HG02870 (cell line): ENCODE data around the gene MMP15.

Experiments used
- ATAC-seq: cut with Tn5 transposase; IDR thresholded peaks from one replicate; pipeline ENCODE4 v1.9.1; 2021; ENCODE audit warnings: mild to moderate bottlenecking, moderate library complexity; ENCODE audit not compliant: unreplicated experiment

Gene MMP15

DNA sequence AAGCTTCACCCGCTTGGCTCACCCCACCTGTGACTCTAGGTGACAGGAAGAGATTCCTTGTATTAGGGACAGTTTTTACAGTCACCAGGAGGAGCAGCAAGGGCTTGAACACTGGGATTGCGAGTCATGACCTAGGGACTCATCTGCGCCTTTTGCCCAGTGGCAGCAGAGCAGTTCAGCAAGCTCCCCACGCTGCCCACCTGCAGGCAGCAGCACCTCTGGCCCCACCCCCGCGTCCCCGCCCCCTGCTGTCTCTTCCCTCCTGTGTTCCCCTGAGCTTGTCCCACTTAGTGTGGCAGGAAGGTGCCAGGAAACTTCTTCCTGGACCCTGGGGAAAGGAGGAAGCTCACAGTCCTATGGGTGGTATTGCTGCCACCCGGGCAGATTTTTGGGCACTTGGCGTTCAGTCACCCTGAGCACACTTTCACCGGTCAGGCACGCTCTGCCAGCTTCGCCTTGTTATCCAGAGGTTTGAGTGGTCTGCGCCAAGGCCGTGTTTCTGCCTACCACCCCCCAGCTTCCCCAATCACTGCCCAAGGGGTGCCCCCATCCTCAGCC lies 8.7 kb downstream of the MMP15 start:
- ATAC-seq, result no peak

DNA sequence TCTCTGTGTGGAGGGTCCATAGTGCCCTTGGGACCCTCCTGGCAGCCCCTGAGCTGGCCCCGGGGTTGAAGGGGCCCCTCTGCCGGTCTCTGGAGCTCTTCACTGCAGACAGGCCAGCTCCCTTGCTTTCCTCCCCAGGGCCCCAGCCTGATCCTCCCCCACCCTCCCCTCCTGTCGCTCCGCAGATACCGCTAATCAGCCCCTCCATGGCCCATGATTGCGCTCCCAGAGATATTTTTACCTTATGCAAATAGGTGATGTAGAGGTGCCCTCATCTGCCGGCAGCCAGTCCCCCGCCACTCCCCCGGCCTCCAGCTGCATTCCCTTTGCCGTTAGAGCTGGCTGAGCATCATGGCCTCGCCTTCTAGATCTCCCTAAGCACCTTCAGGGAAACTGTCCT lies 9.2 kb downstream of the MMP15 start:
- ATAC-seq, result no peak

DNA sequence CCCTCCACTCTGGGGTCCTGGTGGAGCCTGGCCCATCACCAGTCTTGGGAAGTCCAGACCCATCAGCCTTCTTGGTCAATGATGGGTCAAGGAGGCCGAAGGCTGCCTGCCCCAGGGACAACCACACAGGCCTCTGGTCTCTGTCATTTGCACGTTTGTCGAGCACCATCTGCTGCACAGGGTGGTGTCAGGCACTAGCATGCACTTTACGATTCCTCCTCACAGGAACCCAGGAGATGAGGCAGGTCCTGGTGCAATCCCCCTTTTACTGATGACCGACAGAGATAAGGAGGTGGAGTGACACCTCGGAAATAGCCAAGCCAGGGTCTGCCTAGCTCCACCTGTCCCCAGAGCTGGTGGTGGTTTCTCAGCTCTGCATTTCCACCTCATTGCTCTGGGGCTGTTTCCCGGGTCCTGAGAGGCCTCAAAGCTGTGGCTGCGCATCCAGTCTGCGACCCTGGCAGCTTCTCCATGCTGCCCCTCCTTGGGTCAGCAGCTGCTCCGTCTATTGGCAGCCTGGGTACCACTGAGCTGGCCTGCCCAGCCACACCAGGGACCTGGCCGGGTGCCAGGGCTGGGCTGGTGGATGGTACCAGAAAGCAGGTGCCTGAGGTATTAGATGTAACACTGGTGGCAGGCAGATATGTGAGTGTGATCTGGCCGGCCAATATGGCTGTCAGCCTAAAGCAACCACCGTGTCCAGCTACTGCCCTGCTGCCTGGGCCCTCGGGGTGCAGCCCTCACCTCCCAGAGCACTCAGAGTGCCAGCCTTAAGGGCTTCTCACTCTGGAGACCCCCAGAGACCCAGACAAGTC lies 10.0 kb downstream of the MMP15 start:
- ATAC-seq, result no peak

DNA sequence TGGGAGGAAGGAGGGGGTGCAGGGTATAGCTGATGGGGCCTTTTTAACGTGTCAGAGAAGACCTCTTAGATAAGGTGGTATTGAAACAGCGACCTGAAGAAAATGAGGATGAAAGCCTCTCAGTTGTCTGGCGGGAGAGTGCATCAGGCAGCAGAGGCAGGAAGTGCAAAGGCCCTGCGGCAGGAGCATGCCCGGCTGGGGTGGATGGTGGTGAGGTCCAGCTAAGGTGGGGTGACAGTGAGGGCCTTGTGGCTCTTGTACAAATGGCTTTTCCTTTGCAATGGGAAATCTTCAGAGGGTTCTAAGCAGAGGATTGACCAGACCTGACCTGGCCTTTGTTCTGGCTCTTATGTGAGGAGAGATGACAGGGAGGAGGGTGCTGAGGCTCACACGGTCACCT lies 11.4 kb downstream of the MMP15 start:
- no peak for ATAC-seq

DNA sequence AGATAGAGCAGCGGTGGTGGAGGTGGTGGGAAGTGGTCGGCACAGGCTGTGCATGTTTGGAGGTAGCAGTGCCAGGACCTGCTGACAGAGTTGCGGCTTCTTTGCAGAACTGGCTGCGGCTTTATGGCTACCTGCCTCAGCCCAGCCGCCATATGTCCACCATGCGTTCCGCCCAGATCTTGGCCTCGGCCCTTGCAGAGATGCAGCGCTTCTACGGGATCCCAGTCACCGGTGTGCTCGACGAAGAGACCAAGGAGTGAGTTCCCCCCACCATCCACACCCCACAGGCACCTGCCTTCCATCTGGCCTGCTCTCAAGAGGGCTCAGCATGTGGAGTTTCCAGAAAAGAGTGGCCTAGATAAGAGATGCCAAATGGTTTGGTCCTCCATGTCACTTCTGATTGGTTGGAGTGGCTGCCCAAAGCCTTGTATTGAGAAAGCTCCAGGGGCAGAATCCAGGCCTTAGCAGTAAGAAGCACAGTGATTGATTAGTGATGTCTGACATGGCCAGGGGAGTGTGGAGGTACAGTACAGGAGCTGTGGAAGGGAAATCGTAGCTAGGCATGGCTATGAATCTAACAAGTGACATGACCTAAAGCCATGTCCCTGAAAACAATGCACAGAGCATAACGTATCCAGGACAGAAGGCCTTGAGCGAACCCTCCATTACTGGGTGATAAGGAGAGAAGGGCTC lies 12.0 kb downstream of the MMP15 start:
- ATAC-seq, result no peak

DNA sequence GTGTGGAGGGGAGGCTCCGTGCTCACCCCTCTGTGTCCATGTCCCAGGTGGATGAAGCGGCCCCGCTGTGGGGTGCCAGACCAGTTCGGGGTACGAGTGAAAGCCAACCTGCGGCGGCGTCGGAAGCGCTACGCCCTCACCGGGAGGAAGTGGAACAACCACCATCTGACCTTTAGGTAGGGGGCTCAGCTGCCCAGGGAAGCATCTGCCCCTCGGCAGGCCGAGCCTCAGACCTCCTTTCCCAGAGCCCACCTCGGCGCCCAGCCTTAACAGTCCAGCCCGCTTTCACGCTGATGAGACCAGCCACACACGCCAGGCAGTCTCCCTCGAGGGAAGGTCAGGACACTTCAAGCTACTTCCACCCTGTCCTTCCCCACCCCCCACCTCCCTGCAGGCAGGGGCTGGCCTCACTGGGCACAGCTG lies 12.7 kb downstream of the MMP15 start:
- no peak for ATAC-seq

DNA sequence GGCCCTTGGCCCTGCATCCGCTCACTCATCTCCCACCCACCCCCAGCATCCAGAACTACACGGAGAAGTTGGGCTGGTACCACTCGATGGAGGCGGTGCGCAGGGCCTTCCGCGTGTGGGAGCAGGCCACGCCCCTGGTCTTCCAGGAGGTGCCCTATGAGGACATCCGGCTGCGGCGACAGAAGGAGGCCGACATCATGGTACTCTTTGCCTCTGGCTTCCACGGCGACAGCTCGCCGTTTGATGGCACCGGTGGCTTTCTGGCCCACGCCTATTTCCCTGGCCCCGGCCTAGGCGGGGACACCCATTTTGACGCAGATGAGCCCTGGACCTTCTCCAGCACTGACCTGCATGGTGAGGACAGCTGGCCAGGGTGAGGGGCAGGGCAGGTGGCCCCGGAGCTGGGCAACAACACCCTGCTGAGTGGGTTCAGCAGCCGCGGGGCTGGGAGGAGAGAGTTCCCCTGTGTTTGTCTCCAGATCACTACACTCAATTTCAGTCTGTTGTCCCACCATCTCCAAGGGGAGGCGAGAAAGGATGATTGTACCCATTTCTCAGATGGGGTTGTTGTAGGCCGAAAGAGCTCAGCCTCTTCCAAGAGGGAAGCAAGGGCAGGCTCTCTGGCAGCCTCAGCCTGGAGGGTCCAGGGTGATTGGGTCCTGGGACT lies 14.4 kb downstream of the MMP15 start:
- ATAC-seq, result no peak

DNA sequence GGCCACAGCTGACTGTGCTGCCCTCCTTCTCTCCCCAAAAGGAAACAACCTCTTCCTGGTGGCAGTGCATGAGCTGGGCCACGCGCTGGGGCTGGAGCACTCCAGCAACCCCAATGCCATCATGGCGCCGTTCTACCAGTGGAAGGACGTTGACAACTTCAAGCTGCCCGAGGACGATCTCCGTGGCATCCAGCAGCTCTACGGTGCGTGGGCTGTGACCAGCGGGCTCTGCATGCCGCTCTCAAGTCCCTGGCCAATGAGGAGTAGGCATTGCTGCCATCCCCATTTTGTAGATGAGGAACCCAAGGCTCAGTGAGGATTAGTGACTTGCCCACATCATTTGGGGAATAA lies 14.9 kb downstream of the MMP15 start:
- ATAC-seq, result no peak

DNA sequence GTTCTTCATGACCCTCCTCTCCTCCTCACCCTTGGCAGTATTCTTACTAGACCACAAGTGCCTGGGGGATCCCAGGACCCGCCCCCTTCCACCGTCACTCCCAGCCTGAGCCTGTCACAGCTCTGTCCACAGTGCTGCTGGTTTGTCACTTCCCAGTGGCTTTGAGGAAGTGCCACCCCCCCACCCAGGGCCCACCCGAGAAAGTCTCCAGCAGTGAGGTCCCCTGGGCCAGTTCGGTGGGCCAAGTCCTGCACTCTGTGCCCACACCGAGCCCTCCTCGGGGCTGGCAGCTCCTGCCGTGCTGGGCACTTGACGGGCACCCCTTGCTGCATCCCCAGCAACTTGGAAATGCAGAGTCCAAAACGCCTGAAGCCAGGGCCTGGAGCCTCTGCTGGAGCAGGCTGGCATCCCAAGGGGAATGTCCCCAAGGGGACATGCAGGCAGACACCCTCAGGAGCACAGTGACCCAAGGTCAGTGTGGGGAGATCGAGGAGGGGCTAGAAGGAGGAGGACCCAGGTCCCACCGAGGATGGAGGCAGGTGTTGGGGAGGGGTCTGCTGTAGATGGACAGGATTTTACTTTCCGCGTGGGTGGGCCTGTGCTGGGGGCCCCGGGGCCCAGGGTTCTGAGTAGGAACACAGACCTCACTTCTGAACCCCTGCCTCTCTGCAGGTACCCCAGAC lies 15.5 kb downstream of the MMP15 start:
- no peak for ATAC-seq

DNA sequence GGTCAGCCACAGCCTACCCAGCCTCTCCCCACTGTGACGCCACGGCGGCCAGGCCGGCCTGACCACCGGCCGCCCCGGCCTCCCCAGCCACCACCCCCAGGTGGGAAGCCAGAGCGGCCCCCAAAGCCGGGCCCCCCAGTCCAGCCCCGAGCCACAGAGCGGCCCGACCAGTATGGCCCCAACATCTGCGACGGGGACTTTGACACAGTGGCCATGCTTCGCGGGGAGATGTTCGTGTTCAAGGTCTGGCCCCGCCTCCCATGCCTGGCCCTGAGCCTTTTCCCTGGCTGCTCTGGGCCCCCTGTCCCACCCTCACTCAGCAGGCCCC lies 16.0 kb downstream of the MMP15 start:
- no peak for ATAC-seq

DNA sequence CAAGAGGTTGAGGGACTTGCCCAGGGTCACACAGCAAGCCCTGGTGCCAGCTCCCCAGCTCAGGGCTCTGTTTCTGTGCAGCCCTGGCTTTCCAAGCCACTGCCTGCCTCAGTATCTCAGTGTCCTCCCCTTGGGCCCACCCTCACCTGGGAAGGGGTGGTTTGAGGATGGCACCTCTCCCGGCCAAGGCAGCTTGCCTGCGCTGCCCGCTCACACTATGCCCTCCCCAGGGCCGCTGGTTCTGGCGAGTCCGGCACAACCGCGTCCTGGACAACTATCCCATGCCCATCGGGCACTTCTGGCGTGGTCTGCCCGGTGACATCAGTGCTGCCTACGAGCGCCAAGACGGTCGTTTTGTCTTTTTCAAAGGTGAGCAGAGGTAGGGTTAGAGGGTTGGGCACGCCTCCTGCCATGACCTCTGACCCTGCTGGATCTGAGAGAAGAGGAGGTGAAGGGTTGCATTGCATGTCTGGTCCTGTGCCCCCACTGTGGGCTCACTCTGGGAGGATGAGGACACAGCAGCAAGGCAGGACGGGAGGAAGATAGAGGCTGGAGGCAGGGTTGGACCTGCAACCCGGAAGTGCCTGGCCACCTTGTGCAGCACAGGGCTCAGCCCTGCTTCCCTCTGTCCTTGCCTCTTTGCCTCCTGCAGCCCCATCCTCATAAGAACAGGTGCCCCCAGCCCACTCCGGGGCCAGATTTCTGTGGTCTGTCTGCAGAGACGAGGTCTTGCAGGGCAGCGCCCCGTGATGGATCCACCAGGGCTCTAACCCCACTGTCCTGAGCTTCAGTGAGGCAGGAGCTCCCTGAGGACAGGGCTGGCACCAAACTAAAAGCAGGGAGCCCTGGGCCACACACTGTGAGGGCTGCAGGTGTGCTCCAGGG lies 16.7 kb downstream of the MMP15 start:
- no peak for ATAC-seq

DNA sequence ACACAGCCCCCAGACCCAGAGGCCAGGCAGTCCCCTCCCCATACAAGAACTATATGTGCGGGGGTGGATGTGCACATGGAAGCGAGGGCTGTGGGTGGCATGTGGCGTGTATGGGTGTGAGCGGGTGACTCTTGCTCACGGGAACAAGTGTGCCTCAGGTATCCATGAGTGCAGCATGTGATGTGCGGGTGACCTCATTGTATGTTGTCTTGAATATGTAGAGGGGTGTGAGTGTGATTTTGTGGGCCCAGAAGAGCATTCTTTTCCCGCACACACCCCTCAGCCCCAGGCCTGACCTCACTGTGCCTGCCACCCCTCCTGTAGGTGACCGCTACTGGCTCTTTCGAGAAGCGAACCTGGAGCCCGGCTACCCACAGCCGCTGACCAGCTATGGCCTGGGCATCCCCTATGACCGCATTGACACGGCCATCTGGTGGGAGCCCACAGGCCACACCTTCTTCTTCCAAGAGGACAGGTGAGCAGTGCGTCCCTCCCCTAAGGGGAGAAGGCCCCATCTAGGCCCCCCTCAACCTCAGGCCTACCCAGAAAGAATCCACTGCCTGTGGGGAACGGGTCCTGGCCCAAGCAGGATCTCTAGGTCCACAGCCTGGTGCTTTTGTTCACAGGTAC lies 17.4 kb downstream of the MMP15 start:
- no peak for ATAC-seq

DNA sequence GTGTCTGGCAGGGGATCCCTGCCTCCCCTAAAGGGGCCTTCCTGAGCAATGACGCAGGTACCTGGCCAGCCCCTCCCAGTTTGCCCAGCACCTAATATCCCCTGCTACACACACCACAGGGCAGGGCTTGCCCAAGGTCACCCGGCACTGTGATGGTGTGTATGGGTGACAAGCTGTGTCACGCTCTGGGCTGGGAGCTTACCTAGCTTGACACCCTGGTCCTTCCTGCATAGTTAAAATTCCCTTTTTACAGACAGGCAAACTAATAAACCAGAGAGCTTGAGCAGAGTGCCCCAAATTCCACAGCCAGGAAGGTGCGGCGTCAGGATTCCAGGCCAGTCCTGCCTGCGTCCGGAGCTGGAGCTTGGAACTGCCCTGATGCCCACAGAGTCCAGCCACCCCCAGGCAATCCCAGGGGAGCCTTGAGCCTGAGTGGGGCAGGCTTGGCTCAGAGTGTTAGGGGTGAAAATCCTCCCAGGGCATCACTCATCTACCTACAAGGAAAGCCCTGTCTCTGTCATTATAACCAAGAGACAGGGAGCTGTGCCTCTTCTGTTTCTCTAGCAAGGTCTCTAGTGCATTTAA lies 18.1 kb downstream of the MMP15 start:
- ATAC-seq, result no peak

DNA sequence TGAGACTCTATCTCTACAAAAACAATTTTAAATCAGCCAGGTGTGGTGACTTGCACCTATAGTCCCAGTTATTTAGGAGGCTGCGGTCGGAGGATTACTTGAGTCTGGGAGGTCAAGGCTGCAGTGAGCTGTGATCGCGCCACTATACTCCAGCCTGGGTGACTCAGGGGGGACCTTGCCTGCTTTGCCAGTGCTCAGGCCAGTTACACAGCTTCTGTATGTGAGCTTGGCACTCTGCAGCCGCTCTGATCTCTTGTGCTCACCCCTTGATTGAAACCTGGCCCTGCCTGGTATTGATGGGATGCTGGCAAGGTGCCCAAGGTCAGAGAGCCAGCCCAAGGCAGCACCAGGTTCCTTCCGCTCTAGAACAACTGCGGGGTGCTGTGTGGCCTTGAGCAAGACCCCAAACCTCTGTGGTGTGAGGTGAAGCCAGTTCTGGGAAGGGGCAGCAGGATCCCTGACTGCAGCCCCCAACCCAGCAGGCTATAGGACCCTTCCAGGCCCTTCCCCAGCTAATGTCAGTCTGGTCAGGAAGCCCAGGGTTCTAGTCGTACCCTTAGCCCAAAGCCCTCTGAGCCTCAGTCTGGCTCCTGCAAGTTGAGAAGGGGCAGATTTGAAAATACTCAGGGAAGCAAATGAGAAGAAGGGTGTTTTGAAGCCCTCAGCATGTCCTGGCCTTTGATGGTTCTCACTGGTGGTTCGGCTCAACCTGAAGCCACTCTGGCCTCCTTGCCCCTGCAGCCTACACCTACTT lies 18.9 kb downstream of the MMP15 start:
- no peak for ATAC-seq

DNA sequence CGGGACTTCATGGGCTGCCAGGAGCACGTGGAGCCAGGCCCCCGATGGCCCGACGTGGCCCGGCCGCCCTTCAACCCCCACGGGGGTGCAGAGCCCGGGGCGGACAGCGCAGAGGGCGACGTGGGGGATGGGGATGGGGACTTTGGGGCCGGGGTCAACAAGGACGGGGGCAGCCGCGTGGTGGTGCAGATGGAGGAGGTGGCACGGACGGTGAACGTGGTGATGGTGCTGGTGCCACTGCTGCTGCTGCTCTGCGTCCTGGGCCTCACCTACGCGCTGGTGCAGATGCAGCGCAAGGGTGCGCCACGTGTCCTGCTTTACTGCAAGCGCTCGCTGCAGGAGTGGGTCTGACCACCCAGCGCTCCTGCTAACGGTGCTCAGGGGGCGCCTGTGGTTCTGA lies 19.5 kb downstream of the MMP15 start:
- no peak for ATAC-seq

DNA sequence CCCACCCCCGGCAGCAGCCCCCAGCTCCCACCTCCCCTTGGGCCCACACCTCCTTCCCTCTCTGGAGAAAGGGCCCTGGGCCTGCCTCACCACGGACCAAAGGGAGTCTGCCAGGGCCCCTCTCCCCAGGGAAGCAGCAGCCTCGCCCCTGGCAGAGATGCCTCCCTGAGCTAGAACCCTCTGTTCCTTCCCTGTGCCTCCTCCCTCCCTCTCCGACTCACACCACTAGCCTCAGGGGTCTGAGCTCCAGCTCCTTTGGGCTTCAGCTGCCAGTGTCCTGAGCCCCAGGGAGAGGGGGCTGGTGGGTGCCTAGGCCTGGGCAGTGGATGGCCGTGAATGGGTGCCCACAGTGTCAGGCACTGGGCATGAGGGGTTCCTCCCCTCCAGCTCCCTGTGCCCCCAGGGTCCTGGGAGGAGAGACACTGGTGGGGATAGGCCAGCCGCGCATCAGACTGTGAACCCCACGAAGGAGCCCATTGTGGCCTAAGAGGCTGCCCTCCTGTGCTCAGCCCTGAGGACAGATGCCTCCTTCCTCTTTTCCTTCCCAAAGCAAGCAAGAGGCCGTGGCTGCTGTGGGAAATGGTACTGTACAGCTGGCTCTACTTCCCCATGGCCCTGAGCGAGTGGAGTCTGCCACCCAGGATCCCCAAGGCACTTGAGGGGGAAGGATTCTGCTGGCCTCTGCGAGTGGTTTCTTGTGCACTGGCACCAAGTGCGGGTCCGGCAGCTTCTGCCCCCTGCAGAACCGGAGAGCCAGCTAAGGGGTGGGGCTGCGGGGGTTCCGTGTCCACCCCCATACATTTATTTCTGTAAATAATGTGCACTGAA lies 20.7 kb downstream of the MMP15 start:
- no peak for ATAC-seq

DNA sequence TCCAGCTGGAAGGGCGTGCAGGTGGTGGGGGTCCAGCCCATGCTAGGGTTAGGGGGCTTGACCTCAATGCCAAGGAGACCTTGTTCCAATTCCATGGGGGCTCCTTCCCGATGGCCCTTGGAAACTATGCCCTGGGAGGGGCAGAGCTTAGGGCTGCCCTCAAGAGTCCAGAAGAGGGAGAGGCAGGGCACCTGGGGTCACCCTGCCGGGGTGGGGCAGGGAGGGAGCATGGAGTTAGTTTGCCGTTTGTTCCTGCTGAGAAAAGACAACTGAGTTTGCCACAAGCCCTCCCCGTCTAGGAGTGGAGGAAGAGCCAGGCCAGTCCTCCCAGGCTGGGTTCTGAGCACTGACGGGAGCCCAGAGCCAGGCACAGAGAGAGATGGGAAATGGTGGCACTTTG lies 21.4 kb downstream of the MMP15 start:
- no peak for ATAC-seq
